ENCODE data around the gene SIGLEC1.

DNA sequence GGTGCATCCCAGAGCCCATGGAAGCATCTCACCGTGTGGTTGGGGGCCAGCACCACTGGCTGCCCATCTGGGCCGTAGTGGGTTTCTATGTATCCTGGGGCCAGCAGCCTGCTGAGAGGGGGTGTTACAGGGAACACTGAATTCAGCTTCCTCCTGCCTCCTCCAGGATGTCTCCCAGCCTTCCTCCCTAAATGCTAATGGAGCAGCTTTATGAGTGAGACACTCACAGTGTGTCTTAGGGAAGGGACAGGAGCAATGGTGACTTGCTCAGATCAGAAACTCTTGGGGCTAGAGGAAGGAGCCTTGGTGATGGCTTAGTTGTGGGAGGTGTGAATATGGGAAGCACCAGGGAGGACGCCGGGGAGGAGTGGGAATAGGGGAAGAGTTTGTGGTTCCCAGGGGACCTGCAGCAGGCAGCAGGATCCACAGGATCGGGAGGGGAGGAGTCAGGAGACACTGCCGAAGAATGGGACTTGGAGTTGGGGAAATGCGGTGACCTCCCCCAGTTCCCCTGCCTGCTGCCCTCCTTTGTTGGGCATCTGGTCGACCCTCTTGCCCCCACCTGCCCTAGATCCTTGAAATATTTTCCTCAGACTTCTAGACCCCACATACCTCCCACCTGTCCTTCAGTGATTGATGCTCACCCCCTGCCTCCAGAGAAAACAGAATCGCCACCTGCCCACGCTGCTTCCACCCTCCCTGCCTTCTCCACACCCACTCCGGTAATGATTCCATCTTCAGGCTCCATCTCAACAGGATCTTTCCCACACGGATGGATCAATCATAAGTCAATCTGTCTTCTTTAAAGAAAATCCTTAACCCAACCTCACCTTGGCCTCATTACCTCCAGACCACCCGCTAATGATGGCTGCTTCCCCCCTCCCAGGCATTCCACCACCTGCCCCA, 37.2 kb downstream of the SIGLEC1 start:
- TF ChIP-seq RAD21 (IDR thresholded peaks at IDR 0.05; ENCODE audit: low read depth), result no peak
- TF ChIP-seq, protein P1, sequence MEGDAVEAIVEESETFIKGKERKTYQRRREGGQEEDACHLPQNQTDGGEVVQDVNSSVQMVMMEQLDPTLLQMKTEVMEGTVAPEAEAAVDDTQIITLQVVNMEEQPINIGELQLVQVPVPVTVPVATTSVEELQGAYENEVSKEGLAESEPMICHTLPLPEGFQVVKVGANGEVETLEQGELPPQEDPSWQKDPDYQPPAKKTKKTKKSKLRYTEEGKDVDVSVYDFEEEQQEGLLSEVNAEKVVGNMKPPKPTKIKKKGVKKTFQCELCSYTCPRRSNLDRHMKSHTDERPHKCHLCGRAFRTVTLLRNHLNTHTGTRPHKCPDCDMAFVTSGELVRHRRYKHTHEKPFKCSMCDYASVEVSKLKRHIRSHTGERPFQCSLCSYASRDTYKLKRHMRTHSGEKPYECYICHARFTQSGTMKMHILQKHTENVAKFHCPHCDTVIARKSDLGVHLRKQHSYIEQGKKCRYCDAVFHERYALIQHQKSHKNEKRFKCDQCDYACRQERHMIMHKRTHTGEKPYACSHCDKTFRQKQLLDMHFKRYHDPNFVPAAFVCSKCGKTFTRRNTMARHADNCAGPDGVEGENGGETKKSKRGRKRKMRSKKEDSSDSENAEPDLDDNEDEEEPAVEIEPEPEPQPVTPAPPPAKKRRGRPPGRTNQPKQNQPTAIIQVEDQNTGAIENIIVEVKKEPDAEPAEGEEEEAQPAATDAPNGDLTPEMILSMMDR (IDR thresholded peaks at IDR 0.05 in 2 of 3, conservative IDR thresholded peaks at IDR 0.05 in 1 of 3; ENCODE audit: borderline replicate concordance in 1 of 3, insufficient read depth in 1 of 3, low read depth in 2 of 3, low read length in 2 of 3), result no peak
- TF ChIP-seq CEBPB (IDR thresholded peaks at IDR 0.05; ENCODE audit: low read depth), result no peak
- no peak for TF ChIP-seq SIN3A (IDR thresholded peaks at IDR 0.05; ENCODE audit: low read depth)
